GM12873 (cell line): ENCODE results near the gene FBXL7.

Experiments used
- TF ChIP-seq, protein P1 (sequence below): IDR thresholded peaks from 2 replicates; pipeline ENCODE4 v1.5.1; 2012; ENCODE audit warnings: low read depth, mild to moderate bottlenecking, moderate library complexity, low read length, control low read depth; ENCODE audit not compliant: insufficient read depth; ENCODE audit errors: missing control alignments

The FBXL7 gene

DNA sequence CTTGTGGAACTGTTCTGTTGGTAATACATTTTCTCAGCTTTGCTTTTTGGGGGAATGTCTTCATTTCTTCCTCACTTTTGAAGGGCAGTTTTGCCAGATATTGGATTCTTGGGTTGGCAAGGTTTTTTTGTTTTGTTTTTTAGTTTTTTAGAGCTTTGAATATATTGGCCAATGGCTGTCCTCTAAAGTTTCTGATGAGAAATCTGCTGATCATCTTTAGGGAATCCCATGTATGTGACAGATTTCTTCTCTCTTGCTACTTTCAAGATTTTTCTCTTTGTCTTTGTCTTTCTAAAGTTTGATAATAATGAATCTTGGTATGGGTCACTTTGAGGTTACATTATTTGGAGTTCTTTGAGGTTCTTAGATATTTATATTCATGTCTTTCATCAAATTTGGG, 227.4 kb downstream of the FBXL7 start:
- TF ChIP-seq, protein P1, sequence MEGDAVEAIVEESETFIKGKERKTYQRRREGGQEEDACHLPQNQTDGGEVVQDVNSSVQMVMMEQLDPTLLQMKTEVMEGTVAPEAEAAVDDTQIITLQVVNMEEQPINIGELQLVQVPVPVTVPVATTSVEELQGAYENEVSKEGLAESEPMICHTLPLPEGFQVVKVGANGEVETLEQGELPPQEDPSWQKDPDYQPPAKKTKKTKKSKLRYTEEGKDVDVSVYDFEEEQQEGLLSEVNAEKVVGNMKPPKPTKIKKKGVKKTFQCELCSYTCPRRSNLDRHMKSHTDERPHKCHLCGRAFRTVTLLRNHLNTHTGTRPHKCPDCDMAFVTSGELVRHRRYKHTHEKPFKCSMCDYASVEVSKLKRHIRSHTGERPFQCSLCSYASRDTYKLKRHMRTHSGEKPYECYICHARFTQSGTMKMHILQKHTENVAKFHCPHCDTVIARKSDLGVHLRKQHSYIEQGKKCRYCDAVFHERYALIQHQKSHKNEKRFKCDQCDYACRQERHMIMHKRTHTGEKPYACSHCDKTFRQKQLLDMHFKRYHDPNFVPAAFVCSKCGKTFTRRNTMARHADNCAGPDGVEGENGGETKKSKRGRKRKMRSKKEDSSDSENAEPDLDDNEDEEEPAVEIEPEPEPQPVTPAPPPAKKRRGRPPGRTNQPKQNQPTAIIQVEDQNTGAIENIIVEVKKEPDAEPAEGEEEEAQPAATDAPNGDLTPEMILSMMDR: no peak

DNA sequence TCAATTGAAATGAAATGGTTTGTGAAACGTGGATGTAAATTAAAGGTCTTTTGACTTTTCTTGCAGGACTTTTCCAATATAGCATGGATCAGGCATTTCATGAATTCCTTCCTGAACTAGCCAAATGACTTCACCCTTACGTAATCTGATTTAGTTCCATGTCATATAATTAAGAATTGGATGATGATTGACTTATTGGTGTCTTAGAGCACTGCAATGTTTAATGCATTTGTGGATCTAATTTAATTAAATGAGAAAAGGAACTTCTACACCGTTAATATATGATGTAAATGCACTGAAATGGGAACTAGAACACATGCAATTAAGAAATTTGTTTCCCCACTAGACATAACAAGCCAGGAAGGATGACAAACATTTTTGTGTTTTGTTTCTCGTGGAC, 228.8 kb downstream of the FBXL7 start:
- TF ChIP-seq, protein P1: no peak

DNA sequence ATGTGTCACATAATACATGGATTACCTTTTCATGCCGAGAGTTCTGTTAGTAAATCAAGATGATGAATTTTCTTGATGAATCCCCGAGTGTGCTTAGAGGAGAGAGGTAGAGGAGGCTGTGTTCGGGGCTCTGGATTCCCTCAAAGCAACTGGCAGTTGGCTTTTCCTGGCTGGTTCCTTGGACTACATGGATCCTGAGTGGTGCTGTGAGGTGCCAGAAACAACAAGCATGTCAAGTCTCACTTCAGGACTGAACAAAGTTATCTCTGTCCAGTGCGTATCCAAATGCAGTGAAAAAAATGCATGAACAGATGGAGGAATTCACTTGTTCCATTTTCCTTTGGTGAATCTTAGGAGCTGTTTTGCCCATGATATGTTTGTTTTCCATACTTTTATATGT, 231.7 kb downstream of the FBXL7 start:
- TF ChIP-seq, protein P1: no peak

DNA sequence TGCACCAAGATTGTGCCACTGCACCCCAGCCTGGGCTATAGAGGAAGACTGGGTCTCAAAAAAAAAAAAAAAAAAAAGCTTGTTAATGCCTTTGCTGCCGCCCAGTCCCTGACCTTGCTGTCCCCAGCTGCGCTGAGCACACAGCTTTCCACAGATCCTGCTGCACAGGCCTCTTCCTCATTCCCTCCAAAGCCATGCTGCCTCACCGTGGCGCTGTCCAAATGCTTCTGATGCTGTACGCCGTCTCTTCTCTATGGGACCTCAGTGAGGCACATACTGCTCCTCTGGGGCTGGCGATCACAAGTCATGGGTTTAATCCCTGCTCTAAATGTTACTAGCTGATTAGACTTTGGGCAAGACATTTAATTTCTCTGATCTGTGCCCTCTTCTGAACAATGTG, 234.1 kb downstream of the FBXL7 start:
- TF ChIP-seq, protein P1: no peak

DNA sequence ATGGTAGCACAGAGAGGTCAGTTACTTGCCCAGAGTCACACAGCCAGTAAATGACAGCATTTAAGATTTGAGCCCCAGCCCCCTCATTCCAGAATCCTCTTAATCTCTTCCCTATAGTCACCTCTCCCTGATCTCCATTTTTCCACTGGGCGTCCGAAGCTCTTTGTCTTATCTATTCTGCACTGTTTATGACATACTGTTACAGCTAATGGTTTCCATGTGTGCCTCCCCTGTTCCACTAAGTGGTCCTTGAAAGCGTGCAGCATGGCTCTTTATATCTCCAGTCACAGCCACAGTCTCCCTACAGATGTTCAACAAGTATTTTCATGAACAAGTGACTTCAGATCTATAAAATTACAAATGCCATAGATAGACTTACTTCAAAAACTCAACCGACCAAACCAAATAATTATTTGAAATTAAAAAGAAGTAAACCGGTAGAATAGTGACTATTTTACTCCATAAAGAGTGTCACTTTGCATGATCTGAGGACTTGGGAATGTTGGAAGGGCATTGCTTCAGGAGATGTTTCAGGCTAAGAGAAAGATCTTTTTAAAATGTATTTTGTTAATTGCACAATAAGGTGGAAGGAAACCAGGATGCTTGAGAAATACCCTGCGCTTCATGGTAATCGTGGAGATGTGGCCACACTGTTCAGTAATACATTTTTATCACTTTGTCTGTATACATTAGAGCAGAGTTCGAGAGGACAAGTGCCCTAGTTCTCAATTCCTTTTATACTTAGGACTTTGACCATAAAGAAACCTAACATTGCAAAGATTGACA, 237.2 kb downstream of the FBXL7 start:
- TF ChIP-seq, protein P1: no peak

DNA sequence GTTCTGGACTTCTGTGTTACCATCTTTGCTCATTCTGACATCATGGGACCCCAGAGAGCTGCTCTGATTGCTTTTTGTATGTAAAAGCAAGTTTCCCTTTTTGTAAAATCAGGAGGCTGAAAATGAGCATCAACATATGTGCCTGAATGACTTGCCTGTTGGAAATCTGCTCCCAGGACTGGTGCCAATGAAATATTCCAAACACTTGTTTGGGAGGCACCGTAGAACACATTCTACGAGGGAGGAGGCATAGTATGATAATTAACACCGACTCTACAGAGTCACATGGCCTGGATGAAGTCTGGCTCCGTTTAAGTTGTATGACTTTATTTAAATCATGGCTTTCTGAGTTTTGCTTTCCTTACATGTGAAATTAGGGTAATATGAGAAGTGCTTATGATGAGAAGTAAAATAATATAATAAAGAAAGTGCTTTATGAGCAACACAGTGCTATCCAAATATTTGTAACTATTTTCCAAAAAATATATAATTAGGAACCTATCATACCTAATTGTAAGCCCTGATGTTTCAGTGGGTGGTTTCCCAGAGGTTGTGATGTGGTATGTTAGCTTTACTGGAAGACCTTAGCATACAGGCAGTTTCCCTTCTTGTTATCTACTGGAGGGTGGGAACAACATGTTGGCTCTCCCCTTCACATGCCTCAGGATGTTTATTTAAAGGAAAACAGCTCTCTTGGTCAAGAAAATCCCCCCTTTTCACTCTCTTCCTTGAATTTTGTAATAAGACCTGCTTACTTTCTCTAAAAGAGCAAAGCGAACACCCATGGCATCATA, 238.1 kb downstream of the FBXL7 start:
- TF ChIP-seq, protein P1: no peak

DNA sequence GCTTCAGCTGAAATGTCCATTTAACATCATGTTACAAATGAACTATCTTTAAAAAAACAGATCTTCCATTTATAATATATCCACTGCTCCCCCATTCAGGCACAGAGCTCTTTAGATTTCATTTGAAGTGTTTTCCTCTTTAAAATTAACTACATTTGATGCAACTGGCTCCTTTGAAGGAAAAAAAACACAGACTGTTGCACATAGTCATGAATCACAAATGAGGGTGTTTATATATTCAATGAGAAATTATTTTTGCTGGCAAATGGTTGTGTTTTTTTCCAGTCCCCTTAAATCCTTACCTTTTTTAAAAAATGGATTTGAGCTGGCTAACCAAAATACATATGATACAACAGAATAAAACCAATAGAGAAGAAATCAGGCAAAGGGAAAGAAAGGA, 240.4 kb downstream of the FBXL7 start:
- TF ChIP-seq, protein P1: no peak
